Measurements from ENCODE around the gene RRP1. TPM values are rescaled to one million over a fixed set of nuclear protein-coding genes. Genes with fewer than 3 reads are reported as not detected.

The RRP1 gene
- polyA plus RNA-seq, 3 donors = 2.7 to 5.7 (median 4.6) TPM

GRCh38 chr21:43832158-43832550 is 42.8 kb downstream of the RRP1 start:
- H3K9ac ChIP-seq (ENCODE audit: insufficient read depth, low read length, poor library complexity, severe bottlenecking) = no peak overlapping the region
- H3K4me2 ChIP-seq (replicated peaks; ENCODE audit: extremely low read depth, low read length, poor library complexity, severe bottlenecking) = no peak overlapping the region
- H4K20me1 ChIP-seq (ENCODE audit: insufficient read depth, low read length) = no peaks in the 10 kb centered on the region
- peaks cover 71% of the 10 kb centered on the region for H3K4me1 Mint-ChIP-seq
- H3K27me3 ChIP-seq (ENCODE audit: control insufficient read depth in 2 of 2, insufficient read depth in 2 of 2, low read length in 2 of 2) = no peaks in the 10 kb centered on the region
- no peaks in the 10 kb centered on the region for H3K79me2 ChIP-seq (ENCODE audit: insufficient read depth, low read length)
- H3K27me3 Mint-ChIP-seq (ENCODE audit: low read depth in 3 of 3) = peaks cover 2 to 20% (median 10%) of the 10 kb centered on the region in 3 donors
- H3K27ac Mint-ChIP-seq = no peak overlapping the region
- peaks cover 7 to 12% of the 10 kb centered on the region in 2 donors for H3K9me3 ChIP-seq (replicated peaks in 1 of 2; ENCODE audit: control insufficient read depth in 1 of 2, insufficient read depth in 1 of 2, low read length in 2 of 2)
- H3K9me3 Mint-ChIP-seq = peaks cover 7 to 19% (median 14%) of the 10 kb centered on the region in 7 donors
- intact Hi-C loops (cut with micrococcal nuclease) = no loop called here
- DNase-seq = no peak
- H2AFZ ChIP-seq (ENCODE audit: insufficient read depth, low read depth, low read length, poor library complexity, severe bottlenecking) = no peak overlapping the region
- peaks cover 56 to 73% of the 10 kb centered on the region in 2 donors for H3K4me1 ChIP-seq (ENCODE audit: control insufficient read depth in 1 of 2, insufficient read depth in 2 of 2, low read length in 2 of 2)
- no peak overlapping the region for H3K4me3 Mint-ChIP-seq
- peaks cover 6 to 8% of the 10 kb centered on the region in 2 donors for H3K36me3 Mint-ChIP-seq
- WGBS (ENCODE audit: insufficient coverage) = 98% methylated on average over 14 of the region's 14 CpGs
- TF ChIP-seq CTCF (IDR thresholded peaks at IDR 0.05) = no peak
- H3K36me3 ChIP-seq (replicated peaks in 1 of 2; ENCODE audit: control insufficient read depth in 1 of 2, insufficient read depth in 2 of 2, low read length in 2 of 2) = no peaks in the 10 kb centered on the region
- no peak overlapping the region for H3K4me3 ChIP-seq (replicated peaks in 1 of 3; ENCODE audit: low read depth in 2 of 3, low read length in 3 of 3)
- no peak overlapping the region for H3K27ac ChIP-seq (ENCODE audit: low read depth in 1 of 2, low read length in 2 of 2)

GRCh38 chr21:43832648-43833047 is 43.3 kb downstream of the RRP1 start:
- Mint-ChIP-seq H3K36me3 (peaks cover 8 to 9% of the 10 kb centered on the region in 2 donors), H3K4me1 (peaks cover 74% of the 10 kb centered on the region), H3K27me3 (ENCODE audit: low read depth in 3 of 3) (peaks cover 3 to 20% (median 9%) of the 10 kb centered on the region in 3 donors), H3K27ac (no peak overlapping the region), H3K4me3 (no peak overlapping the region), H3K9me3 (peaks cover 7 to 19% (median 14%) of the 10 kb centered on the region in 7 donors)
- Histone ChIP-seq H3K79me2 (ENCODE audit: insufficient read depth, low read length) (no peaks in the 10 kb centered on the region), H4K20me1 (ENCODE audit: insufficient read depth, low read length) (no peaks in the 10 kb centered on the region), H3K4me1 (ENCODE audit: control insufficient read depth in 1 of 2, insufficient read depth in 2 of 2, low read length in 2 of 2) (peaks cover 56 to 73% of the 10 kb centered on the region in 2 donors), H3K9ac (ENCODE audit: insufficient read depth, low read length, poor library complexity, severe bottlenecking) (no peak overlapping the region), H2AFZ (ENCODE audit: insufficient read depth, low read depth, low read length, poor library complexity, severe bottlenecking) (no peak overlapping the region), H3K27ac (ENCODE audit: low read depth in 1 of 2, low read length in 2 of 2) (no peak overlapping the region), H3K4me2 (replicated peaks; ENCODE audit: extremely low read depth, low read length, poor library complexity, severe bottlenecking) (no peak overlapping the region), H3K4me3 (replicated peaks in 1 of 3; ENCODE audit: low read depth in 2 of 3, low read length in 3 of 3) (no peak overlapping the region), H3K27me3 (ENCODE audit: control insufficient read depth in 2 of 2, insufficient read depth in 2 of 2, low read length in 2 of 2) (no peaks in the 10 kb centered on the region), H3K9me3 (replicated peaks in 1 of 2; ENCODE audit: control insufficient read depth in 1 of 2, insufficient read depth in 1 of 2, low read length in 2 of 2) (peaks cover 7 to 12% of the 10 kb centered on the region in 2 donors), H3K36me3 (replicated peaks in 1 of 2; ENCODE audit: control insufficient read depth in 1 of 2, insufficient read depth in 2 of 2, low read length in 2 of 2) (no peaks in the 10 kb centered on the region)
- WGBS (ENCODE audit: insufficient coverage) = 93% methylated on average over 10 of the region's 10 CpGs
- DNase-seq = no peak
- intact Hi-C loops (cut with micrococcal nuclease) = no loop called here
- no peak for TF ChIP-seq CTCF (IDR thresholded peaks at IDR 0.05)

Measured in CD14-positive monocyte (primary cell).